ENCODE measurements around the gene CLIC6. TPM values are rescaled to one million over a fixed set of nuclear protein-coding genes. Genes with fewer than 3 reads are reported as not detected.

CLIC6 gene
- total and polyA plus RNA-seq, 9 of the 15 experiments (the other 6 are each of a cell fraction or from before 2014, with no cell fraction given) = not detected

- no peaks in the 10 kb centered on the region for H3K9me3 ChIP-seq (replicated peaks; ENCODE audit: control insufficient read depth, insufficient read depth, low read depth, low read length)
- peaks cover 5 to 16% of the 10 kb centered on the region in 2 experiments for H3K27me3 ChIP-seq (ENCODE audit: control insufficient read depth in 2 of 2, insufficient read depth in 2 of 2, low read length in 2 of 2)
- no peak overlapping the region for H2AFZ ChIP-seq (ENCODE audit: low read depth, low read length)
- no peak overlapping the region for H3K9ac ChIP-seq (ENCODE audit: insufficient read depth in 1 of 2, low read depth in 2 of 2, low read length in 2 of 2)
- H3K4me1 ChIP-seq (replicated peaks in 1 of 2; ENCODE audit: control insufficient read depth in 2 of 2, insufficient read depth in 2 of 2, low read length in 2 of 2) = peaks cover 0 to 11% of the 10 kb centered on the region in 2 experiments; a peak in 3 of 5 replicates
- FAIRE-seq (no peak), ATAC-seq (no peak), DNase-seq (ENCODE audit: extremely low read depth in 1 of 4, low spot score in 3 of 4) (no peak)
- TF ChIP-seq NFATC3 (IDR thresholded peaks at IDR 0.05) (no peak), MTA3 (IDR thresholded peaks at IDR 0.05; ENCODE audit: borderline replicate concordance) (no peak), ZNF436 (CRISPR knock-in tag; IDR thresholded peaks at IDR 0.05) (no peak), ZNF780A (CRISPR knock-in tag; IDR thresholded peaks at IDR 0.05) (no peak), TAF15 (IDR thresholded peaks at IDR 0.05; ENCODE audit: low read depth, low read length) (no peak), THRB (CRISPR knock-in tag; conservative IDR thresholded peaks at IDR 0.05) (no peak), ELF1 (tag; IDR thresholded peaks at IDR 0.05) (no peak), CEBPG (CRISPR knock-in tag; IDR thresholded peaks at IDR 0.05) (no peak), CEBPG (tag; conservative IDR thresholded peaks at IDR 0.05 in 1 of 2, IDR thresholded peaks at IDR 0.05 in 1 of 2) (no peak)
- H3K27ac ChIP-seq (ENCODE audit: extremely low read depth, low read depth, low read length) = no peak overlapping the region
- WGBS (ENCODE audit: insufficient coverage, low coverage, missing lambda C conversion rate) = 4% methylated on average over 3 of the region's 3 CpGs
- H3K4me3 ChIP-seq = no peak overlapping the region
- no peaks in the 10 kb centered on the region for H3K79me2 ChIP-seq (ENCODE audit: control insufficient read depth, insufficient read depth, low read length)
- no peaks in the 10 kb centered on the region for H3K9me1 ChIP-seq (ENCODE audit: control insufficient read depth, insufficient read depth, low read length)
- ChIA-PET CTCF (ENCODE audit: low intra/inter-chr PET ratio) (no interaction called here), POLR2A (interaction anchor here (0.6 kb wide), 1 partner anchor 554 kb away, joined by 3 read pairs; no protein-coding TSS in a partner anchor)
- no peak overlapping the region for H3K4me2 ChIP-seq (ENCODE audit: insufficient read depth, low read length)
- no TSS peak for BruUV-seq (replicated peaks)
- H4K20me1 ChIP-seq (replicated peaks; ENCODE audit: control insufficient read depth, insufficient read depth, low read length) = no peaks in the 10 kb centered on the region
- no peaks in the 10 kb centered on the region for H3K36me3 ChIP-seq (ENCODE audit: control insufficient read depth, insufficient read depth, low read length)
- intact Hi-C loops (cut with micrococcal nuclease) = no loop called here
- in situ Hi-C loops (cut with MboI) = loop anchor here (10.0 to 25.0 kb wide), 2 partner anchors 250 to 712 kb away; partner anchors contain the start of gene SMIM11
Observed at GRCh38 chr21:34636961-34637360, 31.8 kb upstream of the CLIC6 start.
